ENCODE data around the gene IL18R1. TPM values are rescaled to one million over a fixed set of nuclear protein-coding genes. Genes with fewer than 3 reads are reported as not detected.

Gene IL18R1
- total and polyA plus RNA-seq, 9 of the 15 experiments (the other 6 are each of a cell fraction or from before 2014, with no cell fraction given) = 0.55 to 10.0 (median 2.5) TPM

DNA sequence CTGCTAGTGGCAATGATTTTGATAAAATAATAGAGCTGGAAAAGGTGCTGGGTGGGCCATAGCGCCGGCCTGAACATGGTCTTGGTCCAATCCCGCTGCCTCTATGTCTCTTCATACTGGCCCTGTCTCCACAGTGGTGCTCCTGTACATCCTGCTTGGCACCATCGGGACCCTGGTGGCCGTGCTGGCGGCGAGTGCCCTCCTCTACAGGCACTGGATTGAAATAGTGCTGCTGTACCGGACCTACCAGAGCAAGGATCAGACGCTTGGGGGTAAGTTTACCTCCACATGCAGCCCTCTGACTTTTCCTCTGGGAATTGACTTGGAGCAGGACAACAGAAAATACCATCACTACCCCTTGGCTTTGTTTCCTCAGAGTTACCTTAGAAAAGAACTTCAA, 91.3 kb downstream of the IL18R1 start:
- Histone ChIP-seq H3K36me3 (ENCODE audit: control insufficient read depth, insufficient read depth, low read length) (no peaks in the 10 kb centered on the region), H3K9me3 (replicated peaks; ENCODE audit: control insufficient read depth, insufficient read depth, low read depth, low read length) (no peaks in the 10 kb centered on the region), H3K27me3 (ENCODE audit: control insufficient read depth in 2 of 2, insufficient read depth in 2 of 2, low read length in 2 of 2) (no peaks in the 10 kb centered on the region), H3K9me1 (ENCODE audit: control insufficient read depth, insufficient read depth, low read length) (no peaks in the 10 kb centered on the region), H4K20me1 (replicated peaks; ENCODE audit: control insufficient read depth, insufficient read depth, low read length) (no peaks in the 10 kb centered on the region), H2AFZ (ENCODE audit: low read depth, low read length) (no peak overlapping the region), H3K79me2 (ENCODE audit: control insufficient read depth, insufficient read depth, low read length) (no peaks in the 10 kb centered on the region), H3K4me2 (ENCODE audit: insufficient read depth, low read length) (no peak overlapping the region), H3K4me3 (no peak overlapping the region), H3K9ac (ENCODE audit: insufficient read depth in 1 of 2, low read depth in 2 of 2, low read length in 2 of 2) (no peak overlapping the region), H3K4me1 (replicated peaks in 1 of 2; ENCODE audit: control insufficient read depth in 2 of 2, insufficient read depth in 2 of 2, low read length in 2 of 2) (no peaks in the 10 kb centered on the region; a peak in 1 of 5 replicates), H3K27ac (ENCODE audit: extremely low read depth, low read depth, low read length) (no peak overlapping the region)
- ChIA-PET CTCF (ENCODE audit: low intra/inter-chr PET ratio) (interaction anchor here (0.6 kb wide), 1 partner anchor 332 kb away, joined by 3 read pairs; no protein-coding TSS in a partner anchor), POLR2A (no interaction called here)
- no TSS peak for BruUV-seq (replicated peaks)
- no peak for DNase-seq (ENCODE audit: extremely low read depth in 1 of 4, low spot score in 3 of 4)
- 45% methylated on average over 9 of the region's 9 CpGs for WGBS (ENCODE audit: insufficient coverage, low coverage, missing lambda C conversion rate)
- no peak for FAIRE-seq
- TF ChIP-seq TBP (optimal IDR thresholded peaks at IDR 0.05; ENCODE audit: low read depth, low read length) (no peak), ZKSCAN3 (CRISPR knock-in tag; IDR thresholded peaks at IDR 0.05) (no peak)
- in situ Hi-C loops (cut with MboI) (loop anchor here (5.0 kb wide), 1 partner anchor 90 kb away; the partner anchor contains the start of gene IL18R1), intact Hi-C loops (cut with micrococcal nuclease) (loop anchor here (5.0 kb wide), 1 partner anchor 195 kb away; no protein-coding TSS in a partner anchor)
- no peak for ATAC-seq

Small RNA genes lying within 50 kb of the gene (microRNA-seq; reads per million reads assigned to microRNA genes)
- gene MIR4772 (ENCODE audit: borderline microRNAs expressed) = 4.0 reads per million, percentile 42 among the genes with 10 or more reads in this experiment

Small RNA genes lying within 50 kb of the gene (small RNA-seq; reads per million reads assigned to genes)
- gene MIR4772 = 14.5 reads per million, percentile 96 among the genes with 10 or more reads in this experiment

Other genes with a start within 250 kb of the IL18R1 start
- 0.90 and 1.00 TPM in 2 replicates for gene IL1R1, start 213.1 kb upstream of the IL18R1 start, total RNA-seq (2014; rRNA removed)
- gene IL1R1, start 213.1 kb upstream of the IL18R1 start, total RNA-seq (2014; rRNA removed; fragmentation: Illumina TruSeq; extraction: Trizol) = 1.4 and 2.2 TPM in 2 replicates
- 2.0 and 2.5 TPM in 2 replicates for gene IL1R1, start 213.1 kb upstream of the IL18R1 start, total RNA-seq (2015; rRNA removed; fragmentation: Illumina TruSeq; extraction: Trizol)
- gene IL1R1, start 213.1 kb upstream of the IL18R1 start, total RNA-seq (2021) = 1.6 and 2.5 TPM in 2 replicates
- gene IL1R1, start 213.1 kb upstream of the IL18R1 start, polyA plus RNA-seq (2011; rRNA removed) = 1.5 and 3.9 TPM in 2 replicates
- gene IL1R1, start 213.1 kb upstream of the IL18R1 start, polyA plus RNA-seq (2014; fragmentation: Illumina TruSeq; extraction: Trizol) = 2.6 and 2.9 TPM in 2 replicates
- 1 to 10 TPM in 1 of 2 experiments, under 1 TPM in 1; 0.81 to 1.2 TPM for gene IL1R1, start 213.1 kb upstream of the IL18R1 start, polyA plus RNA-seq (2014; fragmentation: Nextera tagmentation; extraction: Ambion mirVana)
- gene IL1R1, start 213.1 kb upstream of the IL18R1 start, polyA plus RNA-seq (2014; rRNA removed) = 1.6 and 2.5 TPM in 2 replicates
- gene IL1RL2, start 168.8 kb upstream of the IL18R1 start, total RNA-seq (2014; rRNA removed) = not detected in 2 replicates
- not detected in 2 replicates for gene IL1RL2, start 168.8 kb upstream of the IL18R1 start, total RNA-seq (2014; rRNA removed; fragmentation: Illumina TruSeq; extraction: Trizol)
- gene IL1RL2, start 168.8 kb upstream of the IL18R1 start, total RNA-seq (2015; rRNA removed; fragmentation: Illumina TruSeq; extraction: Trizol) = not detected in 2 replicates
- not detected in 2 replicates for gene IL1RL2, start 168.8 kb upstream of the IL18R1 start, total RNA-seq (2021)
- not detected in 2 replicates for gene IL1RL2, start 168.8 kb upstream of the IL18R1 start, polyA plus RNA-seq (2011; rRNA removed)
- not detected in 2 replicates for gene IL1RL2, start 168.8 kb upstream of the IL18R1 start, polyA plus RNA-seq (2014; fragmentation: Illumina TruSeq; extraction: Trizol)
- not detected for gene IL1RL2, start 168.8 kb upstream of the IL18R1 start, polyA plus RNA-seq (2014; fragmentation: Nextera tagmentation; extraction: Ambion mirVana)
- gene IL1RL2, start 168.8 kb upstream of the IL18R1 start, polyA plus RNA-seq (2014; rRNA removed) = not detected in 2 replicates
- gene IL1RL1, start 44.2 kb upstream of the IL18R1 start, total RNA-seq (2014; rRNA removed) = 0.45 and 0.59 TPM in 2 replicates
- 0.73 and 1.0 TPM in 2 replicates for gene IL1RL1, start 44.2 kb upstream of the IL18R1 start, total RNA-seq (2014; rRNA removed; fragmentation: Illumina TruSeq; extraction: Trizol)
- gene IL1RL1, start 44.2 kb upstream of the IL18R1 start, total RNA-seq (2015; rRNA removed; fragmentation: Illumina TruSeq; extraction: Trizol) = 2.6 and 3.3 TPM in 2 replicates
- gene IL1RL1, start 44.2 kb upstream of the IL18R1 start, total RNA-seq (2021) = 0.44 and 1.0 TPM in 2 replicates
- gene IL1RL1, start 44.2 kb upstream of the IL18R1 start, polyA plus RNA-seq (2011; rRNA removed) = 0.05 and 0.06 TPM in 2 replicates
- gene IL1RL1, start 44.2 kb upstream of the IL18R1 start, polyA plus RNA-seq (2014; fragmentation: Illumina TruSeq; extraction: Trizol) = 0.72 and 1.2 TPM in 2 replicates
- gene IL1RL1, start 44.2 kb upstream of the IL18R1 start, polyA plus RNA-seq (2014; fragmentation: Nextera tagmentation; extraction: Ambion mirVana) = under 1 TPM; 0.42 to 0.59 TPM
- 0.66 and 0.81 TPM in 2 replicates for gene IL1RL1, start 44.2 kb upstream of the IL18R1 start, polyA plus RNA-seq (2014; rRNA removed)
- gene IL18RAP, start 67.4 kb downstream of the IL18R1 start, total RNA-seq (2014; rRNA removed) = 4.9 and 5.2 TPM in 2 replicates
- 6.5 and 7.8 TPM in 2 replicates for gene IL18RAP, start 67.4 kb downstream of the IL18R1 start, total RNA-seq (2014; rRNA removed; fragmentation: Illumina TruSeq; extraction: Trizol)
- gene IL18RAP, start 67.4 kb downstream of the IL18R1 start, total RNA-seq (2015; rRNA removed; fragmentation: Illumina TruSeq; extraction: Trizol) = 18.6 and 20.5 TPM in 2 replicates
- gene IL18RAP, start 67.4 kb downstream of the IL18R1 start, total RNA-seq (2021) = 4.4 and 5.2 TPM in 2 replicates
- 0.54 and 1.1 TPM in 2 replicates for gene IL18RAP, start 67.4 kb downstream of the IL18R1 start, polyA plus RNA-seq (2011; rRNA removed)
- 7.5 and 9.1 TPM in 2 replicates for gene IL18RAP, start 67.4 kb downstream of the IL18R1 start, polyA plus RNA-seq (2014; fragmentation: Illumina TruSeq; extraction: Trizol)
- gene IL18RAP, start 67.4 kb downstream of the IL18R1 start, polyA plus RNA-seq (2014; fragmentation: Nextera tagmentation; extraction: Ambion mirVana) = 1 to 10 TPM; 4.9 to 8.3 TPM
- gene IL18RAP, start 67.4 kb downstream of the IL18R1 start, polyA plus RNA-seq (2014; rRNA removed) = 5.8 and 7.0 TPM in 2 replicates
- not detected in 2 replicates for gene SLC9A4, start 117.4 kb downstream of the IL18R1 start, total RNA-seq (2014; rRNA removed)
- 0.03 and 0.04 TPM in 2 replicates for gene SLC9A4, start 117.4 kb downstream of the IL18R1 start, total RNA-seq (2014; rRNA removed; fragmentation: Illumina TruSeq; extraction: Trizol)
- 0.04 TPM in 1 of 2 replicates, not detected in the other for gene SLC9A4, start 117.4 kb downstream of the IL18R1 start, total RNA-seq (2015; rRNA removed; fragmentation: Illumina TruSeq; extraction: Trizol)
- gene SLC9A4, start 117.4 kb downstream of the IL18R1 start, total RNA-seq (2021) = 0.04 and 0.07 TPM in 2 replicates
- not detected in 2 replicates for gene SLC9A4, start 117.4 kb downstream of the IL18R1 start, polyA plus RNA-seq (2011; rRNA removed)
- not detected in 2 replicates for gene SLC9A4, start 117.4 kb downstream of the IL18R1 start, polyA plus RNA-seq (2014; fragmentation: Illumina TruSeq; extraction: Trizol)
- under 1 TPM in 1 of 2 experiments, not detected in 1; 0.15 TPM for gene SLC9A4, start 117.4 kb downstream of the IL18R1 start, polyA plus RNA-seq (2014; fragmentation: Nextera tagmentation; extraction: Ambion mirVana)
- gene SLC9A4, start 117.4 kb downstream of the IL18R1 start, polyA plus RNA-seq (2014; rRNA removed) = not detected in 2 replicates

Data from K562 (cell line).